HepG2 (cell line): ENCODE measurements around the gene CCDC192. TPM values are rescaled to one million over a fixed set of nuclear protein-coding genes. Genes with fewer than 3 reads are reported as not detected.

Experiments used
- ATAC-seq: fragments of 200-7000 bp; cut with Tn5 transposase; 3 replicates; pipeline ENCODE4 v1.9.1; 2020; ENCODE audit warnings: mild to moderate bottlenecking, moderate library complexity
- BruUV-seq: library from RNA; stranded (reverse); fragments of 400-500 nt; replicated peaks from 2 replicates; lab custom pipeline; 2021; lab: Mats Ljungman, UMichigan
- CTCF ChIA-PET: fragments of 300-600 bp; formaldehyde crosslinking; extraction: SDS; loops from one replicate; lab custom pipeline; 2021; ENCODE audit warnings: low total read pairs, inconsistent platforms, low intra/inter-chr PET ratio; lab: Yijun Ruan, JAX
- POLR2A ChIA-PET: fragments of 350-600 bp; sonication (Branson Sonifier 250); formaldehyde crosslinking; loops from one replicate; lab custom pipeline; 2020; ENCODE audit warnings: antibody characterized with exemption, inconsistent platforms; lab: Yijun Ruan, JAX
- DNase-seq: peaks from one replicate; pipeline ENCODE4 v3.0.0-alpha.2; 2015; ENCODE audit warnings: low spot score
- FAIRE-seq: peaks from 3 replicates; lab custom pipeline; 2011; peaks lifted over from hg19 to GRCh38; lab: Jason Lieb, UNC
- H2AFZ ChIP-seq: one replicate; pipeline ENCODE4 v1.6.1; 2011; ENCODE audit warnings: low read length, inconsistent platforms
- H3K27ac ChIP-seq: fragments of 300-600 bp; 3 replicates; pipeline ENCODE4 v1.8.0; 2011; ENCODE audit warnings: mixed run types, mild to moderate bottlenecking, mixed read lengths, low read length, inconsistent platforms; ENCODE audit not compliant: insufficient read depth; ENCODE audit errors: extremely low read length
- H3K27me3 ChIP-seq, 2 experiments: fragments of 200-600 bp in 1 of 2; 2 replicates in 1 of 2; 3 replicates in 1 of 2; pipeline versions ENCODE4 v1.6.0 to v1.8.0; 2011; ENCODE audit warnings: low read length in 2 of 2, mild to moderate bottlenecking in 2 of 2, moderate library complexity in 2 of 2, inconsistent platforms in 1 of 2; ENCODE audit not compliant: insufficient read depth in 2 of 2, control insufficient read depth in 1 of 2
- H3K36me3 ChIP-seq, 2 experiments: fragments of 200-600 bp in 1 of 2; replicated peaks in 1 of 2; 2 replicates in 1 of 2; 3 replicates in 1 of 2; pipeline versions ENCODE4 v1.5.1 to v1.8.0; 2011; ENCODE audit warnings: low read length in 2 of 2, inconsistent platforms in 1 of 2; ENCODE audit not compliant: insufficient read depth in 2 of 2, control insufficient read depth in 1 of 2
- H3K4me1 ChIP-seq: 2 replicates; pipeline ENCODE4 v1.5.1; 2012; ENCODE audit warnings: low read length, inconsistent platforms; ENCODE audit not compliant: insufficient read depth
- H3K4me2 ChIP-seq: 2 replicates; pipeline ENCODE4 v1.6.0; 2011; ENCODE audit warnings: low read depth, low read length, inconsistent platforms
- H3K4me3 ChIP-seq, 3 experiments: fragments of 200-600 bp in 1 of 3; sonication (generic), shearing (Covaris generic) in 1 of 3; replicated peaks in 1 of 3; 2 replicates each; pipeline ENCODE4 v1.5.1; 2011 to 2016; ENCODE audit warnings: low read length in 3 of 3, inconsistent platforms in 2 of 3, low read depth in 2 of 3, mild to moderate bottlenecking in 2 of 3, control low read depth in 1 of 3, mixed read lengths in 1 of 3; ENCODE audit not compliant: insufficient read depth in 1 of 3
- H3K79me2 ChIP-seq: one replicate; pipeline ENCODE4 v1.6.1; 2011; ENCODE audit warnings: low read length, inconsistent platforms; ENCODE audit not compliant: insufficient read depth
- H3K9ac ChIP-seq: 2 replicates; pipeline ENCODE4 v1.6.0; 2011; ENCODE audit warnings: mild to moderate bottlenecking, low read depth, low read length, inconsistent platforms; ENCODE audit not compliant: insufficient read depth
- H3K9me3 ChIP-seq: 2 replicates; pipeline ENCODE4 v1.5.1; 2012; ENCODE audit warnings: mild to moderate bottlenecking, low read length
- H4K20me1 ChIP-seq: 2 replicates; pipeline ENCODE4 v1.6.0; 2011; ENCODE audit warnings: inconsistent platforms, mild to moderate bottlenecking, low read length, moderate library complexity; ENCODE audit not compliant: insufficient read depth
- AGO2 ChIP-seq: fragments of 200-400 bp; formaldehyde crosslinking; optimal IDR thresholded peaks from 2 replicates; pipeline ENCODE3; 2017; ENCODE audit warnings: mild to moderate bottlenecking, low read depth, low read length, moderate library complexity
- ARID2 ChIP-seq: sonication (generic); formaldehyde crosslinking; IDR thresholded peaks from 2 replicates; pipeline ENCODE4 v1.8.1; 2022; ENCODE audit warnings: mild to moderate bottlenecking, missing genetic modification reagents, borderline replicate concordance
- BRD4 ChIP-seq: sonication (generic); formaldehyde crosslinking; IDR thresholded peaks from 2 replicates; pipeline ENCODE4 v1.4.0; 2020; ENCODE audit warnings: missing genetic modification reagents
- HMGA1 ChIP-seq: sonication (generic); formaldehyde crosslinking; conservative IDR thresholded peaks from 2 replicates; pipeline ENCODE4 v1.4.0; 2020; ENCODE audit warnings: missing genetic modification reagents
- MTA1 ChIP-seq: sonication (generic); formaldehyde crosslinking; IDR thresholded peaks from 2 replicates; pipeline ENCODE4 v1.4.0; 2020; ENCODE audit warnings: missing genetic modification reagents, mild to moderate bottlenecking, borderline replicate concordance
- MYNN ChIP-seq: sonication (generic); formaldehyde crosslinking; IDR thresholded peaks from 2 replicates; pipeline ENCODE4 v1.4.0; 2020; ENCODE audit warnings: mild to moderate bottlenecking, low read depth, missing genetic modification reagents
- PAWR ChIP-seq: sonication (generic); formaldehyde crosslinking; IDR thresholded peaks from 2 replicates; pipeline ENCODE4 v1.4.0; 2020; ENCODE audit warnings: missing genetic modification reagents, mild to moderate bottlenecking, borderline replicate concordance
- TEAD3 ChIP-seq: optimal IDR thresholded peaks from 2 replicates; pipeline ENCODE3; 2016; ENCODE audit warnings: borderline replicate concordance
- TERF1 ChIP-seq: sonication (generic); formaldehyde crosslinking; IDR thresholded peaks from 2 replicates; pipeline ENCODE4 v1.8.0; 2022; ENCODE audit warnings: mild to moderate bottlenecking, missing genetic modification reagents, moderate library complexity
- ZNF121 ChIP-seq: sonication (generic); formaldehyde crosslinking; IDR thresholded peaks from 2 replicates; pipeline ENCODE4 v1.5.0; 2020; ENCODE audit warnings: mild to moderate bottlenecking, missing genetic modification reagents
- ZNF20 ChIP-seq: sonication (generic); formaldehyde crosslinking; IDR thresholded peaks from 2 replicates; pipeline ENCODE4 v1.4.0; 2020; ENCODE audit warnings: mild to moderate bottlenecking, moderate library complexity, missing genetic modification reagents
- ZNF431 ChIP-seq: sonication (generic); formaldehyde crosslinking; IDR thresholded peaks from 2 replicates; pipeline ENCODE4 v1.9.0; 2022; ENCODE audit warnings: missing genetic modification reagents, low read depth, mild to moderate bottlenecking, borderline replicate concordance
- ZNF460 ChIP-seq: sonication (generic); formaldehyde crosslinking; IDR thresholded peaks from 2 replicates; pipeline ENCODE4 v1.5.1; 2020; ENCODE audit warnings: missing genetic modification reagents, mild to moderate bottlenecking, borderline replicate concordance
- ZNF546 ChIP-seq: sonication (generic); formaldehyde crosslinking; conservative IDR thresholded peaks from 2 replicates; pipeline ENCODE4 v1.8.1; 2023; ENCODE audit warnings: mild to moderate bottlenecking, missing genetic modification reagents
- WGBS: methylation state at CpG from one replicate; pipeline ENCODE4 v1.1.6; 2017; ENCODE audit warnings: low lambda C conversion rate; 5-methylcytosine and 5-hydroxymethylcytosine counted together
- in situ Hi-C: cut with HindIII; loops from 2 replicates; pipeline ENCODE4 v1.10.0; 2017; ENCODE audit warnings: low pct_unique_long_range_greater_than_20kb; ENCODE audit not compliant: extremely low pct_ligation_motif_present
- intact Hi-C: fragments of 100-400 bp; cut with micrococcal nuclease; formaldehyde crosslinking; loops from one replicate; pipeline ENCODE4 v1.10.0; 2022; ENCODE audit not compliant: unreplicated experiment
- polyA plus RNA-seq, 8 experiments: library from polyadenylated mRNA; depleted of rRNA in 3 of 8; stranded (reverse) in 7 of 8; unstranded in 1 of 8; fragments of >200 nt; fragmentation: Illumina TruSeq in 4 of 8; extraction: Trizol in 4 of 8; gene quantifications; 2 replicates each; pipeline versions ENCODE4 v1.2.1 to v1.2.3, GENCODE V29; 2011 to 2016; ENCODE audit warnings: low read depth in 4 of 8, missing spikeins in 1 of 8, mixed read lengths in 1 of 8; ENCODE audit not compliant: insufficient read depth in 1 of 8
- total RNA-seq, 5 experiments: library from RNA; depleted of rRNA; stranded (reverse); fragments of >200 nt; fragmentation: Illumina TruSeq; extraction: Trizol; gene quantifications; 2 replicates each; pipeline ENCODE4 v1.2.3, GENCODE V29; 2016; ENCODE audit warnings: low read depth in 1 of 5

The CCDC192 gene
- total and polyA plus RNA-seq, 2 of the 13 experiments (the other 11 are each of a cell fraction or from before 2014, with no cell fraction given), result not detected

DNA sequence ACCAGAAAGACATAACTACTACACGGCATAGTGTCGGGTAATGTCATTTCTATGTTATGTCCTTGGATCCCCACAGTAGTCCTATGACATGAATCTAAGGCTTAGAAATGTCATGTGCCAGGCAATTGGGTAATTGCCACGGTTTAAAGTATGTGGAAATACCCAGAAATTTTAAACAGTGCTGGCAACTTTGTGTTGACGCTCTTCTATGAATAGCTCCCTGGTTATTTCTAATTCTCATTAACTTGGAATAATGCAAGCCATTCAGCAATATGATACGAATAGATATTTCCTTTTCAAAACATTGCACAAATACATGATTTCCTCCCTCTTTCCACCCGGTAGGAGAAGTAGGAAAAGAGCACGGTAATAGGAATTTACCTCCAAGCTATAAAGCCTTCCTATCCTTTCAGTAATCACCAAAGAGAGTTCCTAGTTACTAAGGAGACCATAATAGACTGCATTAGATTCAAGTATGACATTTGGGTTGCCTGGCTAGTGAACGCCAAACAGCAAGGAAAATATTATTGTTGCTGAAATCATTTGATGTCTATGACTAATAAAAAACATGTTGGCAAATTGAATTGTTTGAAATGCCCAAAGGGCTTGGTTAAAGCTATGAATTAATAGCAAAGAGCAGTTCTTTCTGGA lies 168.4 kb downstream of the CCDC192 start:
- H4K20me1 ChIP-seq, result no peaks in the 10 kb centered on the region
- no peak overlapping the region for H3K4me2 ChIP-seq
- ATAC-seq, result no peak
- no peak overlapping the region for H3K4me3 ChIP-seq
- H3K27ac ChIP-seq, result no peak overlapping the region
- TF ChIP-seq ZNF121 (CRISPR knock-in tag), result no peak
- no peak for TF ChIP-seq ZNF431 (CRISPR knock-in tag)
- no peak for TF ChIP-seq MTA1 (CRISPR knock-in tag)
- no peak for TF ChIP-seq MYNN (CRISPR knock-in tag)
- TF ChIP-seq AGO2, result no peak
- H3K4me1 ChIP-seq, result no peaks in the 10 kb centered on the region
- H3K9me3 ChIP-seq, result no peaks in the 10 kb centered on the region
- intact Hi-C loops (no loop called here), in situ Hi-C loops (no loop called here)
- no peak for FAIRE-seq
- no peak overlapping the region for H2AFZ ChIP-seq
- DNase-seq, result no peak
- H3K9ac ChIP-seq, result no peak overlapping the region
- H3K79me2 ChIP-seq, result no peaks in the 10 kb centered on the region
- no peaks in the 10 kb centered on the region for H3K27me3 ChIP-seq
- no TSS peak for BruUV-seq
- ChIA-PET POLR2A (no interaction called here), CTCF (no interaction called here)
- H3K36me3 ChIP-seq, result no peaks in the 10 kb centered on the region
- WGBS, result 37% methylated on average over 8 of the region's 8 CpGs

- Histone ChIP-seq H4K20me1 (no peaks in the 10 kb centered on the region), H3K4me1 (peaks cover 4% of the 10 kb centered on the region), H3K27ac (no peak overlapping the region), H3K36me3 (no peaks in the 10 kb centered on the region), H3K9me3 (no peaks in the 10 kb centered on the region), H3K27me3 (no peaks in the 10 kb centered on the region), H3K4me2 (no peak overlapping the region), H3K79me2 (no peaks in the 10 kb centered on the region), H2AFZ (no peak overlapping the region), H3K4me3 (no peak overlapping the region), H3K9ac (no peak overlapping the region)
- no peak for TF ChIP-seq ARID2
- TF ChIP-seq TEAD3, result no peak
- no peak for TF ChIP-seq BRD4 (CRISPR knock-in tag)
- TF ChIP-seq TERF1 (CRISPR knock-in tag), result no peak
- TF ChIP-seq PAWR, result no peak
- no peak for TF ChIP-seq ZNF546
- TF ChIP-seq ZNF460 (CRISPR knock-in tag), result no peak
- TF ChIP-seq HMGA1 (CRISPR knock-in tag), result no peak
- no peak for TF ChIP-seq ZNF20 (CRISPR knock-in tag)
- DNase-seq, result no peak
- CTCF ChIA-PET, result no interaction called here
- POLR2A ChIA-PET, result no interaction called here
- intact Hi-C loops, result no loop called here
- in situ Hi-C loops, result no loop called here
- no peak for ATAC-seq
- FAIRE-seq, result no peak
- no TSS peak for BruUV-seq
These were observed 169.3 kb downstream of the CCDC192 start for GRCh38 chr5:127872494-127872893.
